SU-DHL-6 (cell line): Measurements from ENCODE around the gene NRN1L.

Experiments used
- H2AFZ ChIP-seq: fragments of 200-600 bp; sonication (generic); 2 replicates; pipeline ENCODE4 v1.6.1; 2014; ENCODE audit warnings: low read depth, mild to moderate bottlenecking, moderate library complexity, mixed read lengths, antibody characterized with exemption, low read length; ENCODE audit not compliant: severe bottlenecking
- H3F3A ChIP-seq: fragments of 200-600 bp; shearing (Covaris generic); 2 replicates; pipeline ENCODE4 v1.6.0; 2016; ENCODE audit warnings: antibody characterized with exemption, mild to moderate bottlenecking; ENCODE audit not compliant: insufficient read depth
- H3K27ac ChIP-seq: fragments of 200-600 bp; sonication (generic); 2 replicates; pipeline ENCODE4 v1.5.1; 2016; ENCODE audit warnings: low read depth, mild to moderate bottlenecking, low read length, moderate library complexity, mixed read lengths
- H3K27me3 ChIP-seq: fragments of 200-600 bp; sonication (generic), shearing (Covaris generic); 2 replicates; pipeline ENCODE4 v1.6.0; 2014; ENCODE audit warnings: mild to moderate bottlenecking, low read length
- H3K36me3 ChIP-seq: fragments of 200-600 bp; sonication (generic); 2 replicates; pipeline ENCODE4 v1.6.1; 2014; ENCODE audit warnings: mild to moderate bottlenecking, low read length, mixed read lengths
- H3K4me2 ChIP-seq: fragments of 300-600, 200-600 bp; shearing (Covaris generic), sonication (generic); 2 replicates; pipeline ENCODE4 v1.6.0; 2014; ENCODE audit warnings: low read length, low read depth, mild to moderate bottlenecking; ENCODE audit not compliant: poor library complexity, severe bottlenecking
- H3K4me3 ChIP-seq: fragments of 200-600 bp; sonication (generic); 2 replicates; pipeline ENCODE4 v1.5.1; 2014; ENCODE audit warnings: antibody characterized with exemption, low read length, mild to moderate bottlenecking, mixed read lengths; ENCODE audit not compliant: insufficient read depth, poor library complexity, severe bottlenecking
- H3K79me2 ChIP-seq: fragments of 200-600 bp; sonication (generic); 2 replicates; pipeline ENCODE4 v1.6.1; 2014; ENCODE audit warnings: mild to moderate bottlenecking, low read length, moderate library complexity; ENCODE audit not compliant: insufficient read depth
- H3K9ac ChIP-seq: fragments of 200-600 bp; sonication (generic); 2 replicates; pipeline ENCODE4 v1.7.0; 2014; ENCODE audit warnings: mild to moderate bottlenecking, low read length
- H3K9me2 ChIP-seq: fragments of 200-600 bp; sonication (generic); replicated peaks from 2 replicates; pipeline ENCODE4 v1.6.1; 2014; ENCODE audit warnings: low read length; ENCODE audit not compliant: insufficient read depth
- H3K9me3 ChIP-seq: fragments of 200-600 bp; sonication (generic); 2 replicates; pipeline ENCODE4 v1.6.1; 2014; ENCODE audit warnings: low read length, mixed read lengths; ENCODE audit not compliant: insufficient read depth
- H4K20me1 ChIP-seq: fragments of 200-600 bp; sonication (generic); 2 replicates; pipeline ENCODE4 v1.6.1; 2014; ENCODE audit warnings: low read depth, mild to moderate bottlenecking, antibody characterized with exemption, low read length, moderate library complexity, mixed read lengths
- CTCF ChIP-seq: fragments of 200-600 bp; sonication (generic); IDR thresholded peaks from one replicate; pipeline ENCODE4 v1.5.1; 2017; ENCODE audit warnings: antibody characterized with exemption, mild to moderate bottlenecking, low read length, moderate library complexity; ENCODE audit not compliant: insufficient read depth, poor library complexity, severe bottlenecking
- EZH2phosphoT487 ChIP-seq: fragments of 200-600 bp; sonication (generic), shearing (Covaris generic); conservative IDR thresholded peaks from 2 replicates; pipeline ENCODE4 v1.6.1; 2018; ENCODE audit warnings: mild to moderate bottlenecking, antibody characterized with exemption, low read length, moderate library complexity, mixed read lengths

NRN1L gene

GRCh38 chr16:67844497-67844896 lies 40.2 kb upstream of the NRN1L start:
- Histone ChIP-seq H3F3A (peaks cover 22% of the 10 kb centered on the region), H3K79me2 (peaks cover 52% of the 10 kb centered on the region), H3K27ac (no peak overlapping the region; the same call in 1 of the 2 replicates), H3K9me3 (no peaks in the 10 kb centered on the region), H3K27me3 (no peaks in the 10 kb centered on the region), H4K20me1 (peaks cover 5% of the 10 kb centered on the region; the same call in 1 of the 2 replicates), H3K36me3 (no peaks in the 10 kb centered on the region), H3K4me3 (peak overlapping the region; percentile 85), H2AFZ (no peak overlapping the region), H3K4me2 (peak overlapping the region; percentile 85), H3K9me2 (no peaks in the 10 kb centered on the region), H3K9ac (peak overlapping the region; percentile 96; the same call in 1 of the 2 replicates)
- TF ChIP-seq EZH2phosphoT487 (no peak), CTCF (no peak)

- no peak for TF ChIP-seq EZH2phosphoT487
- no peak for TF ChIP-seq CTCF
- H3K9ac ChIP-seq, result peak overlapping the region; percentile 96
- H3K9me2 ChIP-seq, result no peaks in the 10 kb centered on the region
- H3K9me3 ChIP-seq, result no peaks in the 10 kb centered on the region
- H3K4me3 ChIP-seq, result peak overlapping the region; percentile 90
- H3K36me3 ChIP-seq, result no peaks in the 10 kb centered on the region
- peaks cover 60% of the 10 kb centered on the region for H3K79me2 ChIP-seq
- peaks cover 5% of the 10 kb centered on the region; the same call in 1 of the 2 replicates for H4K20me1 ChIP-seq
- H3K27ac ChIP-seq, result peak overlapping the region; percentile 86
- no peak overlapping the region for H2AFZ ChIP-seq
- H3K27me3 ChIP-seq, result no peaks in the 10 kb centered on the region
- H3K4me2 ChIP-seq, result peak overlapping the region; percentile 85
- peaks cover 22% of the 10 kb centered on the region for H3F3A ChIP-seq
Measured at GRCh38 chr16:67845291-67846062, 39.2 kb upstream of the NRN1L start.

GRCh38 chr16:67846063-67846319 lies 38.7 kb upstream of the NRN1L start:
- Histone ChIP-seq H3K4me3 (peak overlapping the region; percentile 90), H3K36me3 (no peaks in the 10 kb centered on the region), H4K20me1 (peaks cover 5% of the 10 kb centered on the region; the same call in 1 of the 2 replicates), H3K27ac (peak overlapping the region; percentile 86), H2AFZ (peak overlapping the region; percentile 27), H3K4me2 (peak overlapping the region; percentile 85), H3K79me2 (peaks cover 65% of the 10 kb centered on the region), H3K27me3 (no peaks in the 10 kb centered on the region), H3K9me2 (no peaks in the 10 kb centered on the region), H3K9me3 (no peaks in the 10 kb centered on the region), H3F3A (peaks cover 22% of the 10 kb centered on the region), H3K9ac (peak overlapping the region; percentile 96)
- TF ChIP-seq CTCF (no peak), EZH2phosphoT487 (no peak)
